ENCODE data around the gene PCDHGB4. TPM values are rescaled to one million over a fixed set of nuclear protein-coding genes. Genes with fewer than 3 reads are reported as not detected.

Gene PCDHGB4
- total and polyA plus RNA-seq, 2 of the 8 experiments (the other 6 are each of a cell fraction or from before 2014, with no cell fraction given): 8.0 to 9.1 TPM

Other genes with a start within 250 kb of the PCDHGB4 start
Only the 30 nearest of the 37 such genes appear.
- 1.6 and 3.8 TPM in 2 replicates for gene PCDHB9, start 200.5 kb upstream of the PCDHGB4 start, total RNA-seq (2021; fragmentation: NEBNext Ultra II Directional; extraction: Animal tissue kit (Norgen Biotek cat#: 25700))
- 0.68 and 0.88 TPM in 2 replicates for gene PCDHB9, start 200.5 kb upstream of the PCDHGB4 start, polyA plus RNA-seq (2011; rRNA removed)
- gene PCDHB10, start 195.3 kb upstream of the PCDHGB4 start, total RNA-seq (2021; fragmentation: NEBNext Ultra II Directional; extraction: Animal tissue kit (Norgen Biotek cat#: 25700)): 1.8 and 1.9 TPM in 2 replicates
- gene PCDHB10, start 195.3 kb upstream of the PCDHGB4 start, polyA plus RNA-seq (2011; rRNA removed): 1.3 and 1.5 TPM in 2 replicates
- gene PCDHB11, start 188.1 kb upstream of the PCDHGB4 start, total RNA-seq (2021; fragmentation: NEBNext Ultra II Directional; extraction: Animal tissue kit (Norgen Biotek cat#: 25700)): 0.86 and 1.4 TPM in 2 replicates
- gene PCDHB11, start 188.1 kb upstream of the PCDHGB4 start, polyA plus RNA-seq (2011; rRNA removed): 0.50 and 0.63 TPM in 2 replicates
- 2.0 and 3.0 TPM in 2 replicates for gene PCDHB12, start 179.0 kb upstream of the PCDHGB4 start, total RNA-seq (2021; fragmentation: NEBNext Ultra II Directional; extraction: Animal tissue kit (Norgen Biotek cat#: 25700))
- 1.1 and 1.9 TPM in 2 replicates for gene PCDHB12, start 179.0 kb upstream of the PCDHGB4 start, polyA plus RNA-seq (2011; rRNA removed)
- gene PCDHB13, start 173.8 kb upstream of the PCDHGB4 start, total RNA-seq (2021; fragmentation: NEBNext Ultra II Directional; extraction: Animal tissue kit (Norgen Biotek cat#: 25700)): 1.1 and 1.4 TPM in 2 replicates
- 1.1 and 1.5 TPM in 2 replicates for gene PCDHB13, start 173.8 kb upstream of the PCDHGB4 start, polyA plus RNA-seq (2011; rRNA removed)
- 2.7 and 2.9 TPM in 2 replicates for gene PCDHB14, start 164.4 kb upstream of the PCDHGB4 start, total RNA-seq (2021; fragmentation: NEBNext Ultra II Directional; extraction: Animal tissue kit (Norgen Biotek cat#: 25700))
- gene PCDHB14, start 164.4 kb upstream of the PCDHGB4 start, polyA plus RNA-seq (2011; rRNA removed): 2.5 and 2.7 TPM in 2 replicates
- 3.9 and 4.0 TPM in 2 replicates for gene PCDHB15, start 142.3 kb upstream of the PCDHGB4 start, total RNA-seq (2021; fragmentation: NEBNext Ultra II Directional; extraction: Animal tissue kit (Norgen Biotek cat#: 25700))
- gene PCDHB15, start 142.3 kb upstream of the PCDHGB4 start, polyA plus RNA-seq (2011; rRNA removed): 2.8 and 4.9 TPM in 2 replicates
- gene SLC25A2, start 83.6 kb upstream of the PCDHGB4 start, total RNA-seq (2021; fragmentation: NEBNext Ultra II Directional; extraction: Animal tissue kit (Norgen Biotek cat#: 25700)): not detected in 2 replicates
- 0.05 TPM in 1 of 2 replicates, not detected in the other for gene SLC25A2, start 83.6 kb upstream of the PCDHGB4 start, polyA plus RNA-seq (2011; rRNA removed)
- gene TAF7, start 66.9 kb upstream of the PCDHGB4 start, total RNA-seq (2021; fragmentation: NEBNext Ultra II Directional; extraction: Animal tissue kit (Norgen Biotek cat#: 25700)): 99.4 and 101 TPM in 2 replicates
- gene TAF7, start 66.9 kb upstream of the PCDHGB4 start, polyA plus RNA-seq (2011; rRNA removed): 23.6 and 29.8 TPM in 2 replicates
- gene PCDHGA1, start 57.2 kb upstream of the PCDHGB4 start, total RNA-seq (2021; fragmentation: NEBNext Ultra II Directional; extraction: Animal tissue kit (Norgen Biotek cat#: 25700)): 0.84 and 0.89 TPM in 2 replicates
- 0.57 and 1.1 TPM in 2 replicates for gene PCDHGA1, start 57.2 kb upstream of the PCDHGB4 start, polyA plus RNA-seq (2011; rRNA removed)
- gene PCDHGA2, start 48.9 kb upstream of the PCDHGB4 start, total RNA-seq (2021; fragmentation: NEBNext Ultra II Directional; extraction: Animal tissue kit (Norgen Biotek cat#: 25700)): 0.31 and 0.32 TPM in 2 replicates
- 0.39 and 0.61 TPM in 2 replicates for gene PCDHGA2, start 48.9 kb upstream of the PCDHGB4 start, polyA plus RNA-seq (2011; rRNA removed)
- gene PCDHGA3, start 43.9 kb upstream of the PCDHGB4 start, total RNA-seq (2021; fragmentation: NEBNext Ultra II Directional; extraction: Animal tissue kit (Norgen Biotek cat#: 25700)): 0.25 and 0.39 TPM in 2 replicates
- 0.15 and 0.30 TPM in 2 replicates for gene PCDHGA3, start 43.9 kb upstream of the PCDHGB4 start, polyA plus RNA-seq (2011; rRNA removed)
- gene PCDHGB1, start 37.6 kb upstream of the PCDHGB4 start, total RNA-seq (2021; fragmentation: NEBNext Ultra II Directional; extraction: Animal tissue kit (Norgen Biotek cat#: 25700)): 2.8 and 3.9 TPM in 2 replicates
- gene PCDHGB1, start 37.6 kb upstream of the PCDHGB4 start, polyA plus RNA-seq (2011; rRNA removed): 1.3 and 2.0 TPM in 2 replicates
- 1.9 and 2.5 TPM in 2 replicates for gene PCDHGA4, start 32.7 kb upstream of the PCDHGB4 start, total RNA-seq (2021; fragmentation: NEBNext Ultra II Directional; extraction: Animal tissue kit (Norgen Biotek cat#: 25700))
- 1.4 and 1.7 TPM in 2 replicates for gene PCDHGA4, start 32.7 kb upstream of the PCDHGB4 start, polyA plus RNA-seq (2011; rRNA removed)
- gene PCDHGB2, start 27.7 kb upstream of the PCDHGB4 start, total RNA-seq (2021; fragmentation: NEBNext Ultra II Directional; extraction: Animal tissue kit (Norgen Biotek cat#: 25700)): 2.8 and 2.9 TPM in 2 replicates
- 1.9 TPM in 2 replicates for gene PCDHGB2, start 27.7 kb upstream of the PCDHGB4 start, polyA plus RNA-seq (2011; rRNA removed)
- gene PCDHGA5, start 23.5 kb upstream of the PCDHGB4 start, total RNA-seq (2021; fragmentation: NEBNext Ultra II Directional; extraction: Animal tissue kit (Norgen Biotek cat#: 25700)): 1.0 and 1.3 TPM in 2 replicates
- gene PCDHGA5, start 23.5 kb upstream of the PCDHGB4 start, polyA plus RNA-seq (2011; rRNA removed): 1.1 TPM in 2 replicates
- gene PCDHGB3, start 17.5 kb upstream of the PCDHGB4 start, total RNA-seq (2021; fragmentation: NEBNext Ultra II Directional; extraction: Animal tissue kit (Norgen Biotek cat#: 25700)): 1.3 and 1.6 TPM in 2 replicates
- 1.9 and 2.0 TPM in 2 replicates for gene PCDHGB3, start 17.5 kb upstream of the PCDHGB4 start, polyA plus RNA-seq (2011; rRNA removed)
- 1.3 and 1.4 TPM in 2 replicates for gene PCDHGA6, start 13.8 kb upstream of the PCDHGB4 start, total RNA-seq (2021; fragmentation: NEBNext Ultra II Directional; extraction: Animal tissue kit (Norgen Biotek cat#: 25700))
- gene PCDHGA6, start 13.8 kb upstream of the PCDHGB4 start, polyA plus RNA-seq (2011; rRNA removed): 2.0 TPM in 2 replicates
- 0.73 and 1.1 TPM in 2 replicates for gene PCDHGA7, start 5.0 kb upstream of the PCDHGB4 start, total RNA-seq (2021; fragmentation: NEBNext Ultra II Directional; extraction: Animal tissue kit (Norgen Biotek cat#: 25700))
- 0.39 and 0.55 TPM in 2 replicates for gene PCDHGA7, start 5.0 kb upstream of the PCDHGB4 start, polyA plus RNA-seq (2011; rRNA removed)
- gene PCDHGA8, start 4.9 kb downstream of the PCDHGB4 start, total RNA-seq (2021; fragmentation: NEBNext Ultra II Directional; extraction: Animal tissue kit (Norgen Biotek cat#: 25700)): 1.4 and 1.7 TPM in 2 replicates
- gene PCDHGA8, start 4.9 kb downstream of the PCDHGB4 start, polyA plus RNA-seq (2011; rRNA removed): 0.79 and 1.2 TPM in 2 replicates
- 1.9 and 2.6 TPM in 2 replicates for gene PCDHGB5, start 10.2 kb downstream of the PCDHGB4 start, total RNA-seq (2021; fragmentation: NEBNext Ultra II Directional; extraction: Animal tissue kit (Norgen Biotek cat#: 25700))
- 1.1 and 1.7 TPM in 2 replicates for gene PCDHGB5, start 10.2 kb downstream of the PCDHGB4 start, polyA plus RNA-seq (2011; rRNA removed)
- 1.1 and 1.2 TPM in 2 replicates for gene PCDHGA9, start 15.1 kb downstream of the PCDHGB4 start, total RNA-seq (2021; fragmentation: NEBNext Ultra II Directional; extraction: Animal tissue kit (Norgen Biotek cat#: 25700))
- gene PCDHGA9, start 15.1 kb downstream of the PCDHGB4 start, polyA plus RNA-seq (2011; rRNA removed): 0.61 and 0.79 TPM in 2 replicates
- gene PCDHGB6, start 20.3 kb downstream of the PCDHGB4 start, total RNA-seq (2021; fragmentation: NEBNext Ultra II Directional; extraction: Animal tissue kit (Norgen Biotek cat#: 25700)): 3.4 and 4.1 TPM in 2 replicates
- 4.1 and 4.3 TPM in 2 replicates for gene PCDHGB6, start 20.3 kb downstream of the PCDHGB4 start, polyA plus RNA-seq (2011; rRNA removed)
- gene PCDHGA10, start 25.3 kb downstream of the PCDHGB4 start, total RNA-seq (2021; fragmentation: NEBNext Ultra II Directional; extraction: Animal tissue kit (Norgen Biotek cat#: 25700)): 2.1 and 2.2 TPM in 2 replicates
- 6.4 and 7.1 TPM in 2 replicates for gene PCDHGA10, start 25.3 kb downstream of the PCDHGB4 start, polyA plus RNA-seq (2011; rRNA removed)
- gene PCDHGB7, start 30.0 kb downstream of the PCDHGB4 start, total RNA-seq (2021; fragmentation: NEBNext Ultra II Directional; extraction: Animal tissue kit (Norgen Biotek cat#: 25700)): 8.7 and 9.5 TPM in 2 replicates
- gene PCDHGB7, start 30.0 kb downstream of the PCDHGB4 start, polyA plus RNA-seq (2011; rRNA removed): 4.1 and 5.5 TPM in 2 replicates
- gene PCDHGA11, start 33.4 kb downstream of the PCDHGB4 start, total RNA-seq (2021; fragmentation: NEBNext Ultra II Directional; extraction: Animal tissue kit (Norgen Biotek cat#: 25700)): 8.2 and 8.3 TPM in 2 replicates
- gene PCDHGA11, start 33.4 kb downstream of the PCDHGB4 start, polyA plus RNA-seq (2011; rRNA removed): 2.2 and 2.7 TPM in 2 replicates
- gene PCDHGA12, start 42.8 kb downstream of the PCDHGB4 start, total RNA-seq (2021; fragmentation: NEBNext Ultra II Directional; extraction: Animal tissue kit (Norgen Biotek cat#: 25700)): 1.0 and 1.3 TPM in 2 replicates
- gene PCDHGA12, start 42.8 kb downstream of the PCDHGB4 start, polyA plus RNA-seq (2011; rRNA removed): 0.88 and 1.2 TPM in 2 replicates
- gene PCDHGC3, start 88.3 kb downstream of the PCDHGB4 start, total RNA-seq (2021; fragmentation: NEBNext Ultra II Directional; extraction: Animal tissue kit (Norgen Biotek cat#: 25700)): 18.6 and 19.6 TPM in 2 replicates
- 4.7 and 11.3 TPM in 2 replicates for gene PCDHGC3, start 88.3 kb downstream of the PCDHGB4 start, polyA plus RNA-seq (2011; rRNA removed)
- 2.4 and 2.6 TPM in 2 replicates for gene PCDHGC4, start 97.3 kb downstream of the PCDHGB4 start, total RNA-seq (2021; fragmentation: NEBNext Ultra II Directional; extraction: Animal tissue kit (Norgen Biotek cat#: 25700))
- gene PCDHGC4, start 97.3 kb downstream of the PCDHGB4 start, polyA plus RNA-seq (2011; rRNA removed): 2.1 and 2.8 TPM in 2 replicates
- 0.78 and 1.1 TPM in 2 replicates for gene PCDHGC5, start 101.4 kb downstream of the PCDHGB4 start, total RNA-seq (2021; fragmentation: NEBNext Ultra II Directional; extraction: Animal tissue kit (Norgen Biotek cat#: 25700))
- gene PCDHGC5, start 101.4 kb downstream of the PCDHGB4 start, polyA plus RNA-seq (2011; rRNA removed): 0.41 and 0.66 TPM in 2 replicates

All from H1 (cell line).